22Rv1 (cell line): Measurements from ENCODE around the gene ALDH18A1.

Experiments used
- ZFX ChIP-seq: fragments of 450-650 bp; IDR thresholded peaks from 2 replicates; pipeline ENCODE4 v1.6.1; 2017; ENCODE audit warnings: antibody characterized with exemption, borderline replicate concordance
- TF ChIP-seq, protein P1 (sequence below): fragments of 450-650 bp; IDR thresholded peaks from 2 replicates; pipeline ENCODE4 v1.5.1; 2017; ENCODE audit warnings: mild to moderate bottlenecking

DNA sequence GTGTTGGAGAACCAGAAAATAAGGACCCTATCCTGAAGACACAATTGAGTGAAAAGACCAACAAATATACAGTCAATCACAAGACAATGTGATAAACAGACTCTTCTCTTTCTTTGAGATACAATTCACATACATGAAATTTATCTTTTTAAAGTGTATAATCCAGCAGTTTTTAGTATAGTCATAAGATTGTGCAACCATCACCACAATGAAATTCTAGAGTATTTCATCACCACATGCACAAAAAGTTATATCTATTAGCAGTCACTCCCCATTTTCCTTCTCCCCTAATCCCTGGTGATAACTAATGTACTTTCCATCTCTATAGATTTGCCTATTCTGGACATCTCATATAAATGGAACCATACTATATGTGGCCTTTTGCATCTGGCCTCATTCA, 87.1 kb downstream of the ALDH18A1 start:
- TF ChIP-seq, protein P1, sequence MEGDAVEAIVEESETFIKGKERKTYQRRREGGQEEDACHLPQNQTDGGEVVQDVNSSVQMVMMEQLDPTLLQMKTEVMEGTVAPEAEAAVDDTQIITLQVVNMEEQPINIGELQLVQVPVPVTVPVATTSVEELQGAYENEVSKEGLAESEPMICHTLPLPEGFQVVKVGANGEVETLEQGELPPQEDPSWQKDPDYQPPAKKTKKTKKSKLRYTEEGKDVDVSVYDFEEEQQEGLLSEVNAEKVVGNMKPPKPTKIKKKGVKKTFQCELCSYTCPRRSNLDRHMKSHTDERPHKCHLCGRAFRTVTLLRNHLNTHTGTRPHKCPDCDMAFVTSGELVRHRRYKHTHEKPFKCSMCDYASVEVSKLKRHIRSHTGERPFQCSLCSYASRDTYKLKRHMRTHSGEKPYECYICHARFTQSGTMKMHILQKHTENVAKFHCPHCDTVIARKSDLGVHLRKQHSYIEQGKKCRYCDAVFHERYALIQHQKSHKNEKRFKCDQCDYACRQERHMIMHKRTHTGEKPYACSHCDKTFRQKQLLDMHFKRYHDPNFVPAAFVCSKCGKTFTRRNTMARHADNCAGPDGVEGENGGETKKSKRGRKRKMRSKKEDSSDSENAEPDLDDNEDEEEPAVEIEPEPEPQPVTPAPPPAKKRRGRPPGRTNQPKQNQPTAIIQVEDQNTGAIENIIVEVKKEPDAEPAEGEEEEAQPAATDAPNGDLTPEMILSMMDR = no peak
- no peak for TF ChIP-seq ZFX
